HEK293 (cell line): Measurements from ENCODE around the gene ZDHHC3.

Experiments used
- BCL11B ChIP-seq: fragments of 450-650 bp; formaldehyde crosslinking; IDR thresholded peaks from 2 replicates; pipeline ENCODE4 v1.5.1; 2016; ENCODE audit warnings: low read depth, missing biosample characterization, missing genetic modification characterization
- MZF1 ChIP-seq: fragments of 450-650 bp; formaldehyde crosslinking; IDR thresholded peaks from 2 replicates; pipeline ENCODE4 v1.5.1; 2017; ENCODE audit warnings: missing biosample characterization, missing genetic modification characterization, borderline replicate concordance
- SETDB1 ChIP-seq: IDR thresholded peaks from one replicate; pipeline ENCODE4 v1.6.1; 2017; ENCODE audit warnings: mild to moderate bottlenecking, low read length, moderate library complexity, mixed read lengths; ENCODE audit not compliant: insufficient read length
- ZBTB10 ChIP-seq: fragments of 450-650 bp; formaldehyde crosslinking; IDR thresholded peaks from 2 replicates; pipeline ENCODE4 v1.5.1; 2016; ENCODE audit warnings: missing biosample characterization, missing genetic modification characterization
- ZBTB44 ChIP-seq: fragments of 450-650 bp; IDR thresholded peaks from 2 replicates; pipeline ENCODE4 v1.5.1; 2018; ENCODE audit warnings: missing biosample characterization, mild to moderate bottlenecking, missing genetic modification characterization
- ZBTB48 ChIP-seq: fragments of 450-650 bp; formaldehyde crosslinking; IDR thresholded peaks from 2 replicates; pipeline ENCODE4 v1.5.1; 2016; ENCODE audit warnings: missing biosample characterization, missing genetic modification characterization
- ZBTB49 ChIP-seq: fragments of 450-650 bp; formaldehyde crosslinking; IDR thresholded peaks from 2 replicates; pipeline ENCODE4 v1.5.1; 2016; ENCODE audit warnings: missing biosample characterization, missing genetic modification characterization, low read depth
- ZFP41 ChIP-seq: fragments of 450-650 bp; formaldehyde crosslinking; IDR thresholded peaks from 2 replicates; pipeline ENCODE4 v1.5.1; 2016; ENCODE audit warnings: missing biosample characterization, missing genetic modification characterization, borderline replicate concordance
- ZNF114 ChIP-seq: fragments of 450-650 bp; formaldehyde crosslinking; IDR thresholded peaks from 2 replicates; pipeline ENCODE4 v1.5.0; 2017; ENCODE audit warnings: missing biosample characterization, missing genetic modification characterization
- ZNF133 ChIP-seq: fragments of 450-650 bp; formaldehyde crosslinking; IDR thresholded peaks from 2 replicates; pipeline ENCODE4 v1.5.1; 2016; ENCODE audit warnings: missing biosample characterization, missing genetic modification characterization
- ZNF211 ChIP-seq: fragments of 450-650 bp; formaldehyde crosslinking; IDR thresholded peaks from 2 replicates; pipeline ENCODE4 v1.5.1; 2016; ENCODE audit warnings: low read depth, missing biosample characterization, missing genetic modification characterization
- ZNF280D ChIP-seq: fragments of 450-650 bp; formaldehyde crosslinking; IDR thresholded peaks from 2 replicates; pipeline ENCODE4 v1.5.1; 2016; ENCODE audit warnings: missing biosample characterization, missing genetic modification characterization
- ZNF302 ChIP-seq: fragments of 450-650 bp; formaldehyde crosslinking; IDR thresholded peaks from 2 replicates; pipeline ENCODE4 v1.5.1; 2016; ENCODE audit warnings: missing biosample characterization, missing genetic modification characterization, low read depth
- ZNF350 ChIP-seq: fragments of 450-650 bp; formaldehyde crosslinking; IDR thresholded peaks from 2 replicates; pipeline ENCODE4 v1.5.0; 2017; ENCODE audit warnings: missing biosample characterization, mild to moderate bottlenecking, missing genetic modification characterization
- ZNF423 ChIP-seq: fragments of 450-650 bp; formaldehyde crosslinking; IDR thresholded peaks from 2 replicates; pipeline ENCODE4 v1.5.1; 2016; ENCODE audit warnings: missing biosample characterization, missing genetic modification characterization
- ZNF48 ChIP-seq: fragments of 450-650 bp; formaldehyde crosslinking; IDR thresholded peaks from 2 replicates; pipeline ENCODE4 v1.5.1; 2016; ENCODE audit warnings: missing biosample characterization, missing genetic modification characterization
- ZNF521 ChIP-seq: fragments of 450-650 bp; formaldehyde crosslinking; IDR thresholded peaks from 2 replicates; pipeline ENCODE4 v1.5.1; 2017; ENCODE audit warnings: missing biosample characterization, mild to moderate bottlenecking, missing genetic modification characterization
- ZNF639 ChIP-seq: fragments of 450-650 bp; formaldehyde crosslinking; IDR thresholded peaks from 2 replicates; pipeline ENCODE4 v1.5.1; 2016; ENCODE audit warnings: missing biosample characterization, missing genetic modification characterization
- ZNF701 ChIP-seq: fragments of 450-650 bp; formaldehyde crosslinking; IDR thresholded peaks from 2 replicates; pipeline ENCODE4 v1.5.1; 2016; ENCODE audit warnings: missing biosample characterization, missing genetic modification characterization
- ZNF768 ChIP-seq: fragments of 450-650 bp; formaldehyde crosslinking; IDR thresholded peaks from 2 replicates; pipeline ENCODE4 v1.5.1; 2018; ENCODE audit warnings: missing biosample characterization, mild to moderate bottlenecking, missing genetic modification characterization
- ZNF792 ChIP-seq: fragments of 450-650 bp; formaldehyde crosslinking; IDR thresholded peaks from 2 replicates; pipeline ENCODE4 v1.5.1; 2016; ENCODE audit warnings: missing biosample characterization, missing genetic modification characterization
- ZNF843 ChIP-seq: fragments of 450-650 bp; formaldehyde crosslinking; IDR thresholded peaks from 2 replicates; pipeline ENCODE4 v1.5.1; 2016; ENCODE audit warnings: missing biosample characterization, missing genetic modification characterization
- ZXDB ChIP-seq: fragments of 450-650 bp; formaldehyde crosslinking; IDR thresholded peaks from 2 replicates; pipeline ENCODE4 v1.5.1; 2016; ENCODE audit warnings: missing biosample characterization, missing genetic modification characterization
- TF ChIP-seq, protein P1 (sequence below): fragments of 450-650 bp; formaldehyde crosslinking; IDR thresholded peaks from 2 replicates; pipeline ENCODE4 v1.5.1; 2017; ENCODE audit warnings: missing biosample characterization, missing genetic modification characterization
- TF ChIP-seq, protein P2 (sequence below): fragments of 450-650 bp; formaldehyde crosslinking; IDR thresholded peaks from 2 replicates; pipeline ENCODE4 v1.5.1; 2016; ENCODE audit warnings: missing biosample characterization, missing genetic modification characterization

Gene ZDHHC3

GRCh38 chr3:44995142-44995770 is 19.3 kb upstream of the ZDHHC3 start (continued):
- TF ChIP-seq ZBTB44 (tag by site-specific recombination) (peak; percentile 93), ZXDB (tag by site-specific recombination) (peak; percentile 91; the same call in 1 of the 2 replicates), MZF1 (tag by site-specific recombination) (peak; percentile 99), ZNF639 (tag by site-specific recombination) (peak; percentile 53; the same call in 1 of the 2 replicates), ZNF302 (tag by site-specific recombination) (no peak), ZBTB49 (tag by site-specific recombination) (no peak), ZNF280D (no peak), ZNF211 (no peak), ZBTB10 (no peak), ZNF114 (no peak), ZFP41 (no peak), ZNF423 (tag by site-specific recombination) (no peak), ZNF521 (tag by site-specific recombination) (no peak), SETDB1 (no peak), BCL11B (tag by site-specific recombination) (no peak), ZNF350 (no peak), ZNF768 (no peak), ZBTB48 (no peak), ZNF792 (tag by site-specific recombination) (no peak), ZNF48 (tag by site-specific recombination) (no peak), ZNF133 (no peak), ZNF701 (tag by site-specific recombination) (no peak), ZNF843 (tag by site-specific recombination) (peak; percentile 98)
- TF ChIP-seq, protein P1, sequence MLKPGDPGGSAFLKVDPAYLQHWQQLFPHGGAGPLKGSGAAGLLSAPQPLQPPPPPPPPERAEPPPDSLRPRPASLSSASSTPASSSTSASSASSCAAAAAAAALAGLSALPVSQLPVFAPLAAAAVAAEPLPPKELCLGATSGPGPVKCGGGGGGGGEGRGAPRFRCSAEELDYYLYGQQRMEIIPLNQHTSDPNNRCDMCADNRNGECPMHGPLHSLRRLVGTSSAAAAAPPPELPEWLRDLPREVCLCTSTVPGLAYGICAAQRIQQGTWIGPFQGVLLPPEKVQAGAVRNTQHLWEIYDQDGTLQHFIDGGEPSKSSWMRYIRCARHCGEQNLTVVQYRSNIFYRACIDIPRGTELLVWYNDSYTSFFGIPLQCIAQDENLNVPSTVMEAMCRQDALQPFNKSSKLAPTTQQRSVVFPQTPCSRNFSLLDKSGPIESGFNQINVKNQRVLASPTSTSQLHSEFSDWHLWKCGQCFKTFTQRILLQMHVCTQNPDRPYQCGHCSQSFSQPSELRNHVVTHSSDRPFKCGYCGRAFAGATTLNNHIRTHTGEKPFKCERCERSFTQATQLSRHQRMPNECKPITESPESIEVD (tag by site-specific recombination) = peak; percentile 100
- TF ChIP-seq, protein P2, sequence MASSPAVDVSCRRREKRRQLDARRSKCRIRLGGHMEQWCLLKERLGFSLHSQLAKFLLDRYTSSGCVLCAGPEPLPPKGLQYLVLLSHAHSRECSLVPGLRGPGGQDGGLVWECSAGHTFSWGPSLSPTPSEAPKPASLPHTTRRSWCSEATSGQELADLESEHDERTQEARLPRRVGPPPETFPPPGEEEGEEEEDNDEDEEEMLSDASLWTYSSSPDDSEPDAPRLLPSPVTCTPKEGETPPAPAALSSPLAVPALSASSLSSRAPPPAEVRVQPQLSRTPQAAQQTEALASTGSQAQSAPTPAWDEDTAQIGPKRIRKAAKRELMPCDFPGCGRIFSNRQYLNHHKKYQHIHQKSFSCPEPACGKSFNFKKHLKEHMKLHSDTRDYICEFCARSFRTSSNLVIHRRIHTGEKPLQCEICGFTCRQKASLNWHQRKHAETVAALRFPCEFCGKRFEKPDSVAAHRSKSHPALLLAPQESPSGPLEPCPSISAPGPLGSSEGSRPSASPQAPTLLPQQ (tag by site-specific recombination) = 0 out of 2 replicates have a peak, but pooled peaks have one; percentile 37
